Measurements from ENCODE around the gene GAMT. TPM values are rescaled to one million over a fixed set of nuclear protein-coding genes. Genes with fewer than 3 reads are reported as not detected.

GAMT gene
- total RNA-seq, 2 experiments from 2014 or later = 13.2 to 13.8 TPM

GRCh38 chr19:1429750-1430149 is 28.4 kb upstream of the GAMT start:
- H3K9me3 Mint-ChIP-seq = no peaks in the 10 kb centered on the region
- no peaks in the 10 kb centered on the region for H3K4me1 Mint-ChIP-seq
- no peak overlapping the region for H3K27ac Mint-ChIP-seq
- CTCF ChIA-PET = no interaction called here
- no peak overlapping the region for H3K4me3 Mint-ChIP-seq
- POLR2A ChIA-PET = interaction anchor here (1.3 kb wide), 2 partner anchors 13 to 16 kb away, joined by 4 to 5 read pairs; no protein-coding TSS in a partner anchor
- DNase-seq = no peak
- no peaks in the 10 kb centered on the region for H3K27me3 Mint-ChIP-seq
- peaks cover 33% of the 10 kb centered on the region for H3K36me3 Mint-ChIP-seq (ENCODE audit: low read depth)

- H3K4me1 Mint-ChIP-seq = no peaks in the 10 kb centered on the region
- no peaks in the 10 kb centered on the region for H3K9me3 Mint-ChIP-seq
- H3K4me3 Mint-ChIP-seq = no peak overlapping the region
- ChIA-PET POLR2A (interaction anchor here (1.3 kb wide), 2 partner anchors 12 to 15 kb away, joined by 4 to 5 read pairs; no protein-coding TSS in a partner anchor), CTCF (no interaction called here)
- peaks cover 35% of the 10 kb centered on the region for H3K36me3 Mint-ChIP-seq (ENCODE audit: low read depth)
- H3K27me3 Mint-ChIP-seq = no peaks in the 10 kb centered on the region
- no peak for DNase-seq
- no peak overlapping the region for H3K27ac Mint-ChIP-seq
Measured at GRCh38 chr19:1428738-1429391, 27.5 kb upstream of the GAMT start.

- no peak for DNase-seq
- Mint-ChIP-seq H3K4me1 (no peaks in the 10 kb centered on the region), H3K27ac (no peak overlapping the region), H3K9me3 (no peaks in the 10 kb centered on the region), H3K27me3 (no peaks in the 10 kb centered on the region), H3K36me3 (ENCODE audit: low read depth) (peaks cover 42% of the 10 kb centered on the region), H3K4me3 (no peak overlapping the region)
- ChIA-PET POLR2A (no interaction called here), CTCF (no interaction called here)
Measured at GRCh38 chr19:1427221-1427920, 26.0 kb upstream of the GAMT start.

GRCh38 chr19:1426736-1427135 is 25.4 kb upstream of the GAMT start:
- Mint-ChIP-seq H3K36me3 (ENCODE audit: low read depth) (peaks cover 45% of the 10 kb centered on the region), H3K4me1 (no peaks in the 10 kb centered on the region), H3K27ac (no peak overlapping the region), H3K9me3 (no peaks in the 10 kb centered on the region), H3K27me3 (no peaks in the 10 kb centered on the region), H3K4me3 (no peak overlapping the region)
- POLR2A ChIA-PET = no interaction called here
- CTCF ChIA-PET = no interaction called here
- DNase-seq = no peak

GRCh38 chr19:1425902-1426301 is 24.6 kb upstream of the GAMT start:
- Mint-ChIP-seq H3K9me3 (no peaks in the 10 kb centered on the region), H3K4me1 (no peaks in the 10 kb centered on the region), H3K36me3 (ENCODE audit: low read depth) (peaks cover 46% of the 10 kb centered on the region), H3K27me3 (no peaks in the 10 kb centered on the region), H3K27ac (no peak overlapping the region), H3K4me3 (no peak overlapping the region)
- CTCF ChIA-PET = no interaction called here
- DNase-seq = no peak
- POLR2A ChIA-PET = no interaction called here

GRCh38 chr19:1425102-1425837 is 23.9 kb upstream of the GAMT start:
- CTCF ChIA-PET = no interaction called here
- no peaks in the 10 kb centered on the region for H3K9me3 Mint-ChIP-seq
- no peak overlapping the region for H3K4me3 Mint-ChIP-seq
- POLR2A ChIA-PET = no interaction called here
- no peak for DNase-seq
- H3K27ac Mint-ChIP-seq = no peak overlapping the region
- no peaks in the 10 kb centered on the region for H3K4me1 Mint-ChIP-seq
- H3K36me3 Mint-ChIP-seq (ENCODE audit: low read depth) = peaks cover 49% of the 10 kb centered on the region
- H3K27me3 Mint-ChIP-seq = no peaks in the 10 kb centered on the region

- peaks cover 49% of the 10 kb centered on the region for H3K36me3 Mint-ChIP-seq (ENCODE audit: low read depth)
- H3K9me3 Mint-ChIP-seq = no peaks in the 10 kb centered on the region
Measured at GRCh38 chr19:1424192-1424955, 23.0 kb upstream of the GAMT start.

GRCh38 chr19:1423436-1424191 is 22.3 kb upstream of the GAMT start:
- Mint-ChIP-seq H3K27me3 (no peaks in the 10 kb centered on the region), H3K4me1 (no peaks in the 10 kb centered on the region), H3K9me3 (no peaks in the 10 kb centered on the region), H3K27ac (no peak overlapping the region), H3K4me3 (no peak overlapping the region), H3K36me3 (ENCODE audit: low read depth) (peaks cover 54% of the 10 kb centered on the region)
- CTCF ChIA-PET = no interaction called here
- POLR2A ChIA-PET = no interaction called here
- no peak for DNase-seq

More at GRCh38 chr19:1424192-1424955, 23.0 kb upstream of the GAMT start:
- Mint-ChIP-seq H3K27ac (no peak overlapping the region), H3K4me3 (no peak overlapping the region), H3K4me1 (no peaks in the 10 kb centered on the region), H3K27me3 (no peaks in the 10 kb centered on the region)
- ChIA-PET POLR2A (no interaction called here), CTCF (no interaction called here)
- no peak for DNase-seq

GRCh38 chr19:1422943-1423342 is 21.6 kb upstream of the GAMT start:
- Mint-ChIP-seq H3K36me3 (ENCODE audit: low read depth) (peaks cover 61% of the 10 kb centered on the region), H3K27me3 (no peaks in the 10 kb centered on the region), H3K9me3 (no peaks in the 10 kb centered on the region), H3K4me3 (no peak overlapping the region), H3K27ac (no peak overlapping the region), H3K4me1 (no peaks in the 10 kb centered on the region)
- ChIA-PET CTCF (no interaction called here), POLR2A (no interaction called here)
- no peak for DNase-seq

- Mint-ChIP-seq H3K27me3 (no peaks in the 10 kb centered on the region), H3K27ac (no peak overlapping the region), H3K4me1 (peaks cover 3% of the 10 kb centered on the region), H3K4me3 (no peak overlapping the region), H3K36me3 (ENCODE audit: low read depth) (peaks cover 65% of the 10 kb centered on the region), H3K9me3 (no peaks in the 10 kb centered on the region)
- CTCF ChIA-PET = no interaction called here
- POLR2A ChIA-PET = no interaction called here
- DNase-seq = no peak
Measured at GRCh38 chr19:1422360-1422759, 21.0 kb upstream of the GAMT start.

GRCh38 chr19:1421958-1422305 is 20.6 kb upstream of the GAMT start:
- H3K27ac Mint-ChIP-seq = no peak overlapping the region
- H3K4me1 Mint-ChIP-seq = peaks cover 3% of the 10 kb centered on the region
- no peak for DNase-seq
- CTCF ChIA-PET = no interaction called here
- no peaks in the 10 kb centered on the region for H3K9me3 Mint-ChIP-seq
- POLR2A ChIA-PET = interaction anchor here (1.0 to 1.1 kb wide), 2 partner anchors 12 to 23 kb away, joined by 3 read pairs; no protein-coding TSS in a partner anchor
- H3K36me3 Mint-ChIP-seq (ENCODE audit: low read depth) = peaks cover 68% of the 10 kb centered on the region
- H3K27me3 Mint-ChIP-seq = no peaks in the 10 kb centered on the region
- no peak overlapping the region for H3K4me3 Mint-ChIP-seq

GRCh38 chr19:1421218-1421957 is 20.0 kb upstream of the GAMT start:
- POLR2A ChIA-PET = interaction anchor here (1.0 to 1.1 kb wide), 3 partner anchors 12 to 23 kb away, joined by 3 read pairs; no protein-coding TSS in a partner anchor
- CTCF ChIA-PET = no interaction called here
- Mint-ChIP-seq H3K27me3 (no peaks in the 10 kb centered on the region), H3K4me3 (no peak overlapping the region), H3K27ac (no peak overlapping the region), H3K9me3 (no peaks in the 10 kb centered on the region), H3K4me1 (peaks cover 5% of the 10 kb centered on the region), H3K36me3 (ENCODE audit: low read depth) (peaks cover 64% of the 10 kb centered on the region)
- DNase-seq = no peak

All from activated CD4-positive, alpha-beta memory T cell treated with anti-CD3 and anti-CD28 coated beads, Interleukin-2, amount 10 ng/mL, durations not matched to agents 7 days and 5 days (primary cell).